Left ventricle myocardium superior (tissue), 1 donor: Measurements from ENCODE around the gene UBXN2A. TPM values are rescaled to one million over a fixed set of nuclear protein-coding genes. Genes with fewer than 3 reads are reported as not detected.

Experiments
- total RNA-seq: library from RNA; stranded (reverse); fragmentation: NEBNext Ultra II Directional; extraction: Animal tissue kit (Norgen Biotek cat#: 25700); gene quantifications from one replicate; pipeline ENCODE4 v1.2.1, GENCODE V29; 2021
- donor health status: DM: no; HTN: yes; CAD: no; lungs with severe emphysema.

Gene UBXN2A
- total RNA-seq, 1 donor from 2014 or later = 20.5 TPM

Other genes starting within 250 kb of the UBXN2A start
- gene ATAD2B, start 13.3 kb upstream of the UBXN2A start, total RNA-seq = 6.9 TPM
- not detected for gene MFSD2B, start 69.6 kb downstream of the UBXN2A start, total RNA-seq
- gene WDCP, start 106.9 kb downstream of the UBXN2A start, total RNA-seq = 8.0 TPM
- 3.2 TPM for gene FKBP1B, start 109.3 kb downstream of the UBXN2A start, total RNA-seq
- 58.2 TPM for gene SF3B6, start 135.9 kb downstream of the UBXN2A start, total RNA-seq
- 13.3 TPM for gene TP53I3, start 144.4 kb downstream of the UBXN2A start, total RNA-seq
- 0.62 TPM for gene PFN4, start 182.9 kb downstream of the UBXN2A start, total RNA-seq
- 27.3 TPM for gene FAM228B, start 183.0 kb downstream of the UBXN2A start, total RNA-seq
- gene FAM228A, start 234.6 kb downstream of the UBXN2A start, total RNA-seq = 0.15 TPM